OCI-LY3 (cell line): ENCODE data around the gene EIF1.

Experiments used
- CTCF ChIP-seq: fragments of 200-600, 300-600 bp; sonication (generic); IDR thresholded peaks from 2 replicates; pipeline ENCODE4 v1.5.1; 2014; ENCODE audit warnings: antibody characterized with exemption, low read length, low read depth
- EZH2phosphoT487 ChIP-seq: fragments of 200-600 bp; shearing (Covaris generic); IDR thresholded peaks from 2 replicates; pipeline ENCODE4 v1.6.1; 2018; ENCODE audit warnings: antibody characterized with exemption, mixed run types, low read depth

GRCh38 chr17:41710472-41711090, 21.9 kb downstream of the EIF1 start:
- TF ChIP-seq CTCF (no peak), EZH2phosphoT487 (no peak)
